Stomach (tissue), 4 donors: ENCODE measurements around the gene GSDME.

Source experiments
- CTCF ChIP-seq, 7 experiments: fragments of 450-650 bp in 4 of 7; fragments of 200-600 bp in 3 of 7; sonication (generic) in 3 of 7; IDR thresholded peaks; one replicate each; pipeline ENCODE4 v1.5.1; 2016 to 2019; ENCODE audit warnings: antibody characterized with exemption in 7 of 7, control low read depth in 2 of 7, mild to moderate bottlenecking in 1 of 7
- EP300 ChIP-seq: sonication (generic); formaldehyde crosslinking; IDR thresholded peaks from one replicate; pipeline ENCODE4 v1.6.1; 2017; ENCODE audit warnings: antibody characterized with exemption
- POLR2A ChIP-seq, 4 donors: fragments of 450-650 bp; IDR thresholded peaks; one replicate each; pipeline ENCODE4 v1.6.1; 2016; ENCODE audit warnings: antibody characterized with exemption in 4 of 4, control low read depth in 2 of 4, mild to moderate bottlenecking in 1 of 4, moderate library complexity in 1 of 4
- POLR2AphosphoS5 ChIP-seq, 3 donors: sonication (generic); formaldehyde crosslinking; IDR thresholded peaks; one replicate each; pipeline ENCODE4 v1.6.1; 2016; ENCODE audit warnings: antibody characterized with exemption in 3 of 3

GRCh38 chr7:24800073-24800472, 42.8 kb upstream of the GSDME start:
- no peak for TF ChIP-seq EP300
- TF ChIP-seq POLR2A (IDR thresholded peaks at IDR 0.05) = no peak
- TF ChIP-seq CTCF (IDR thresholded peaks at IDR 0.05) = no peak
- TF ChIP-seq POLR2AphosphoS5 (IDR thresholded peaks at IDR 0.05) = no peak
